ENCODE results near the gene FBN1.

Gene FBN1

GRCh38 chr15:48645558-48646330, at the start of gene FBN1:
Gene FBN1, minus strand, starts transcription at chr15:48645709. Its CDS starts 940 bp downstream, at chr15:48644769.
- no peak for DNase-seq

- DNase-seq: no peak
Measured at GRCh38 chr15:48693484-48693883, 48.0 kb upstream of the FBN1 start.

- DNase-seq: no peak
Measured at GRCh38 chr15:48688493-48688892, 43.0 kb upstream of the FBN1 start.

GRCh38 chr15:48683991-48684765, 38.7 kb upstream of the FBN1 start:
- DNase-seq: no peak

- no peak for DNase-seq
Measured at GRCh38 chr15:48682942-48683651, 37.6 kb upstream of the FBN1 start.

- no peak for DNase-seq
Measured at GRCh38 chr15:48681353-48681752, 35.8 kb upstream of the FBN1 start.

GRCh38 chr15:48680841-48681240, 35.3 kb upstream of the FBN1 start:
- no peak for DNase-seq

- no peak for DNase-seq
Measured at GRCh38 chr15:48679952-48680351, 34.4 kb upstream of the FBN1 start.

- no peak for DNase-seq
Measured at GRCh38 chr15:48678851-48679250, 33.3 kb upstream of the FBN1 start.

GRCh38 chr15:48677821-48678220, 32.3 kb upstream of the FBN1 start:
- DNase-seq: no peak

GRCh38 chr15:48675436-48675835, 29.9 kb upstream of the FBN1 start:
- no peak for DNase-seq

- no peak for DNase-seq
Measured at GRCh38 chr15:48674876-48675275, 29.4 kb upstream of the FBN1 start.

- DNase-seq: no peak
Measured at GRCh38 chr15:48672206-48672605, 26.7 kb upstream of the FBN1 start.

GRCh38 chr15:48671103-48672022, 25.9 kb upstream of the FBN1 start:
- no peak for DNase-seq

- DNase-seq: no peak
Measured at GRCh38 chr15:48667701-48668100, 22.2 kb upstream of the FBN1 start.

GRCh38 chr15:48664436-48664835, 18.9 kb upstream of the FBN1 start:
- no peak for DNase-seq

- DNase-seq: no peak
Measured at GRCh38 chr15:48657950-48658591, 12.6 kb upstream of the FBN1 start.

- no peak for DNase-seq
Measured at GRCh38 chr15:48654801-48655200, 9.3 kb upstream of the FBN1 start.

GRCh38 chr15:48653913-48654670, 8.6 kb upstream of the FBN1 start:
- no peak for DNase-seq

- no peak for DNase-seq
Measured at GRCh38 chr15:48653216-48653615, 7.7 kb upstream of the FBN1 start.

GRCh38 chr15:48652510-48653076, 7.1 kb upstream of the FBN1 start:
- no peak for DNase-seq
